ENCODE data around the gene SEMA4B. TPM values are rescaled to one million over a fixed set of nuclear protein-coding genes. Genes with fewer than 3 reads are reported as not detected.

Gene SEMA4B
- polyA plus RNA-seq, 1 donor (not counting 4 experiments of a cell fraction or from before 2014, with no cell fraction given), result 58.7 TPM

DNA sequence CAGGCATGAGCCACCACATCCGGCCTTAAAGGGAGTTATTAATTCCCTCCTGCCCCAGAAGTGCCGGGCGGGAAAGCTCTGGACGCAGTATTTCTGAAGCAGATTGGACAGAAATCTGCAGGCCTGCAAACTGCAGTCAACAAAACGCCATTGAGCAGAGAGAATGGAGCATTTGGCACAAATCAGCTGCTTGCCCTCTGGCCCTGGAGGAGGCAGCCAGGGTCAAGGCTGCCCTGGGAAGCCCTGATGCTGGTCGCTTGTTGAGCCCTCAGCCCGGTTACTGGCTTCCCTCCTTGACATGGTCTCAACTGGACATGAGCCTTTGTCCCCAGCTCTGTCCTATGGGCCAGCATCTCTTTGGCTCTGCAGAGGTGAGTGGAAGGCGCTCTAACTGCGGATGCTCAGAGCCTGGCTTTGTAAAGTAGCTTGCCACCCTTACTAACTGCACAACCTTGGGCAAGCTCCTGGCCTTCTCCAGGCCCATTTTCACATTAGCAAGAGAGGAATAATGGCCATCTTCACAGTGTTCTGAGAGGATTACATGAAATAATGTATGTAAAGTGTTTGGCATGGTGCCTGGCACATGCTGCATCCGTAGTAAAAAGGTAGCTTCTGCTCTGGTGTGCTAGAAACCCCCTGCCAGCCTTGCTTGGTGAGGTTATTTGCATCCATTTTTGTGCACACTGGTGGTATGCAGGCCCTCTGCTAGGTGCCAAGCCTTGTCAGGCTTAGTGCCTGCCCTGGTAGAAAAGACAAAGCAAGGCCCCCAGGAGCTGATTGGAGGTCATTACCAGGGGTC, 4.1 kb downstream of the SEMA4B start:
- Histone ChIP-seq H3K9me1 (ENCODE audit: control insufficient read depth, extremely low read depth, insufficient read depth, low read length) (peaks cover 8% of the 10 kb centered on the region), H3K36me3 (ENCODE audit: control insufficient read depth in 2 of 2, extremely low read depth in 1 of 2, insufficient read depth in 2 of 2, low read length in 2 of 2) (peaks cover 17 to 54% of the 10 kb centered on the region in 2 experiments), H3K9ac (ENCODE audit: control insufficient read depth, extremely low read depth, insufficient read depth, low read length) (no peak overlapping the region), H3K79me2 (ENCODE audit: control insufficient read depth, insufficient read depth, low read length) (peaks cover 85% of the 10 kb centered on the region), H3K27me3 (ENCODE audit: control insufficient read depth, extremely low read depth, insufficient read depth, low read length) (no peaks in the 10 kb centered on the region), H4K20me1 (ENCODE audit: control insufficient read depth, extremely low read depth, insufficient read depth, low read length) (peaks cover 3% of the 10 kb centered on the region), H3K9me3 (ENCODE audit: control insufficient read depth, low read depth, low read length) (no peaks in the 10 kb centered on the region), H3K4me1 (ENCODE audit: control insufficient read depth, extremely low read depth, insufficient read depth, low read length) (peaks cover 55% of the 10 kb centered on the region), H3K4me2 (ENCODE audit: control insufficient read depth, extremely low read depth, insufficient read depth, low read depth, low read length) (peak overlapping the region; percentile 45), H3K4me3 (ENCODE audit: control insufficient read depth in 2 of 3, extremely low read depth in 1 of 3, insufficient read depth in 2 of 3, low read depth in 1 of 3, low read length in 3 of 3) (no peak overlapping the region), H3K27ac (ENCODE audit: control insufficient read depth, insufficient read depth, low read length) (no peak overlapping the region), H2AFZ (ENCODE audit: control insufficient read depth, low read length) (no peak overlapping the region)
- DNase-seq (ENCODE audit: low read depth, low spot score) (no peak), FAIRE-seq (no peak)
- TF ChIP-seq CTCF (optimal IDR thresholded peaks at IDR 0.05 in 1 of 3, IDR thresholded peaks at IDR 0.05 in 1 of 3, conservative IDR thresholded peaks at IDR 0.05 in 1 of 3; ENCODE audit: extremely low read depth in 1 of 3, insufficient read depth in 2 of 3, low read length in 3 of 3), result no peak
- TF ChIP-seq EZH2 (IDR thresholded peaks at IDR 0.05; ENCODE audit: low read length), result no peak
- dilution Hi-C loops (cut with MboI; ENCODE audit: extremely low pct_ligation_motif_present, low sequenced_read_pairs), result no loop called here

DNA sequence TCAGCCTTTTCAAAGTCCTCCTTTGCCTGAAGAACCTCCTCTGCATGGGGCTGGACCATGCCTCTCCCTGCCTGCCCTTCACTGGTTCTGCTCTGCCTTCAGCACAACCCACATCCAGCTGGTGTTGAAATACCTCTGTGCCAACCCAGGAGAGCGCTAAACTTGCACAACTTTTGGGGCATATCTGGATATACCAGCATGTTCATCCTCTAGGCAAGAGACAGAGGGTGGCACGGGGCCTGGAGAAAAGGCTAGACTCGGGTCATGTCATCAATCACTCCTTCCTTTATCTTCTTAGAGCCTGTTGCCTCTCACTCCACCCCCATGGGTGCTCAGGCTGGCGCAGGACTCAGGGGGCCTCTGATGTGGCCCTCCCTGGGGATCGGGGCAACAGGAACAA, 4.8 kb downstream of the SEMA4B start:
- TF ChIP-seq CTCF (optimal IDR thresholded peaks at IDR 0.05 in 1 of 3, IDR thresholded peaks at IDR 0.05 in 1 of 3, conservative IDR thresholded peaks at IDR 0.05 in 1 of 3; ENCODE audit: extremely low read depth in 1 of 3, insufficient read depth in 2 of 3, low read length in 3 of 3) (no peak), EZH2 (IDR thresholded peaks at IDR 0.05; ENCODE audit: low read length) (no peak)
- Histone ChIP-seq H3K9me1 (ENCODE audit: control insufficient read depth, extremely low read depth, insufficient read depth, low read length) (peaks cover 8% of the 10 kb centered on the region), H3K79me2 (ENCODE audit: control insufficient read depth, insufficient read depth, low read length) (peaks cover 90% of the 10 kb centered on the region), H3K9ac (ENCODE audit: control insufficient read depth, extremely low read depth, insufficient read depth, low read length) (no peak overlapping the region), H3K36me3 (ENCODE audit: control insufficient read depth in 2 of 2, extremely low read depth in 1 of 2, insufficient read depth in 2 of 2, low read length in 2 of 2) (peaks cover 18 to 58% of the 10 kb centered on the region in 2 experiments), H3K27me3 (ENCODE audit: control insufficient read depth, extremely low read depth, insufficient read depth, low read length) (no peaks in the 10 kb centered on the region), H3K4me1 (ENCODE audit: control insufficient read depth, extremely low read depth, insufficient read depth, low read length) (peaks cover 56% of the 10 kb centered on the region), H4K20me1 (ENCODE audit: control insufficient read depth, extremely low read depth, insufficient read depth, low read length) (peaks cover 3% of the 10 kb centered on the region), H3K4me3 (ENCODE audit: control insufficient read depth in 2 of 3, extremely low read depth in 1 of 3, insufficient read depth in 2 of 3, low read depth in 1 of 3, low read length in 3 of 3) (no peak overlapping the region), H3K4me2 (ENCODE audit: control insufficient read depth, extremely low read depth, insufficient read depth, low read depth, low read length) (no peak overlapping the region), H2AFZ (ENCODE audit: control insufficient read depth, low read length) (no peak overlapping the region), H3K27ac (ENCODE audit: control insufficient read depth, insufficient read depth, low read length) (no peak overlapping the region), H3K9me3 (ENCODE audit: control insufficient read depth, low read depth, low read length) (no peaks in the 10 kb centered on the region)
- dilution Hi-C loops (cut with MboI; ENCODE audit: extremely low pct_ligation_motif_present, low sequenced_read_pairs), result no loop called here
- DNase-seq (ENCODE audit: low read depth, low spot score) (no peak), FAIRE-seq (no peak)

Measured in keratinocyte (primary cell).